NCI-H1048 (cell line): ENCODE results near the gene AP2A2.
"Not testable (repeated sequence)": the region's sequence is repeated elsewhere in the genome, so short reads cannot be mapped to it uniquely, and the experiment has no call there.

Experiments used
- DNase-seq: peaks from one replicate; lab custom pipeline; 2025; lab: John Stamatoyannopoulos, UW

The AP2A2 gene

GRCh38 chr11:954392-955153 is 28.9 kb downstream of the AP2A2 start:
- no peak for DNase-seq

GRCh38 chr11:955154-956063 is 29.7 kb downstream of the AP2A2 start:
- no peak for DNase-seq

GRCh38 chr11:957212-957920 is 31.7 kb downstream of the AP2A2 start:
- no peak for DNase-seq

- DNase-seq = no peak
Measured at GRCh38 chr11:958101-958500, 32.4 kb downstream of the AP2A2 start.

GRCh38 chr11:959027-959426 is 33.4 kb downstream of the AP2A2 start:
- DNase-seq = no peak

GRCh38 chr11:959608-960007 is 33.9 kb downstream of the AP2A2 start:
- DNase-seq = no peak

GRCh38 chr11:961310-961920 is 35.7 kb downstream of the AP2A2 start:
- not testable (repeated sequence) for DNase-seq

- no peak for DNase-seq
Measured at GRCh38 chr11:961921-962320, 36.3 kb downstream of the AP2A2 start.

- no peak for DNase-seq
Measured at GRCh38 chr11:962688-963087, 37.0 kb downstream of the AP2A2 start.

- DNase-seq = no peak
Measured at GRCh38 chr11:963852-964251, 38.2 kb downstream of the AP2A2 start.

- DNase-seq = no peak
Measured at GRCh38 chr11:965206-965775, 39.6 kb downstream of the AP2A2 start.

GRCh38 chr11:967995-968751 is 42.5 kb downstream of the AP2A2 start:
- no peak for DNase-seq

GRCh38 chr11:968822-969221 is 43.2 kb downstream of the AP2A2 start:
- no peak for DNase-seq

- DNase-seq = no peak
Measured at GRCh38 chr11:969651-970205, 44.1 kb downstream of the AP2A2 start.

- no peak for DNase-seq
Measured at GRCh38 chr11:970319-970871, 44.7 kb downstream of the AP2A2 start.

- DNase-seq = no peak
Measured at GRCh38 chr11:971092-971690, 45.5 kb downstream of the AP2A2 start.

- no peak for DNase-seq
Measured at GRCh38 chr11:971731-972365, 46.2 kb downstream of the AP2A2 start.

- no peak for DNase-seq
Measured at GRCh38 chr11:972523-973211, 47.0 kb downstream of the AP2A2 start.

GRCh38 chr11:973237-973636 is 47.6 kb downstream of the AP2A2 start:
- no peak for DNase-seq
